GM12873 (cell line): Measurements from ENCODE around the gene EML3.

Experiments
- TF ChIP-seq, protein P1 (sequence below): IDR thresholded peaks from 2 replicates; pipeline ENCODE4 v1.5.1; 2012; ENCODE audit warnings: low read depth, mild to moderate bottlenecking, moderate library complexity, low read length, control low read depth; ENCODE audit not compliant: insufficient read depth; ENCODE audit errors: missing control alignments

EML3 gene

DNA sequence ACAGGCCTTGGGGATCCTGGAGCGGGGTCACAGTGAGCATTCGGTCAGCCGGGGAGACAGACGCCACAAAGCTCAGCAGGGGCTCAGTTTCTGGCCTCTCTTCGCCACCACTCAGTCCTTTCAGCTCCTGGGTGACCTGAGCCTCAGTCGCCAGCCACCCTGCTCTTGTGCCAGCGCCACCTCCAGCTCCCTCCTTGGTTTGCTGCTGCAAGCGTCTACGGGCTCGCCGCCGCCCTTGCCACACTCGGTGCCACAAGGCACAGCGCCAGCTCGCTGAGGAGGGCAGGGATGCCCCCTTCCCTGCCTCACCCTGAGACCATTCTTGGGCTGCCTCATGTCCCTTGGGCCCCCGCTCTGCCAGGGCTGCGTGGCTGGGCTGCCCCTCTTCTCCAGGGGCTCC, 37.4 kb downstream of the EML3 start:
- TF ChIP-seq, protein P1, sequence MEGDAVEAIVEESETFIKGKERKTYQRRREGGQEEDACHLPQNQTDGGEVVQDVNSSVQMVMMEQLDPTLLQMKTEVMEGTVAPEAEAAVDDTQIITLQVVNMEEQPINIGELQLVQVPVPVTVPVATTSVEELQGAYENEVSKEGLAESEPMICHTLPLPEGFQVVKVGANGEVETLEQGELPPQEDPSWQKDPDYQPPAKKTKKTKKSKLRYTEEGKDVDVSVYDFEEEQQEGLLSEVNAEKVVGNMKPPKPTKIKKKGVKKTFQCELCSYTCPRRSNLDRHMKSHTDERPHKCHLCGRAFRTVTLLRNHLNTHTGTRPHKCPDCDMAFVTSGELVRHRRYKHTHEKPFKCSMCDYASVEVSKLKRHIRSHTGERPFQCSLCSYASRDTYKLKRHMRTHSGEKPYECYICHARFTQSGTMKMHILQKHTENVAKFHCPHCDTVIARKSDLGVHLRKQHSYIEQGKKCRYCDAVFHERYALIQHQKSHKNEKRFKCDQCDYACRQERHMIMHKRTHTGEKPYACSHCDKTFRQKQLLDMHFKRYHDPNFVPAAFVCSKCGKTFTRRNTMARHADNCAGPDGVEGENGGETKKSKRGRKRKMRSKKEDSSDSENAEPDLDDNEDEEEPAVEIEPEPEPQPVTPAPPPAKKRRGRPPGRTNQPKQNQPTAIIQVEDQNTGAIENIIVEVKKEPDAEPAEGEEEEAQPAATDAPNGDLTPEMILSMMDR = no peak

DNA sequence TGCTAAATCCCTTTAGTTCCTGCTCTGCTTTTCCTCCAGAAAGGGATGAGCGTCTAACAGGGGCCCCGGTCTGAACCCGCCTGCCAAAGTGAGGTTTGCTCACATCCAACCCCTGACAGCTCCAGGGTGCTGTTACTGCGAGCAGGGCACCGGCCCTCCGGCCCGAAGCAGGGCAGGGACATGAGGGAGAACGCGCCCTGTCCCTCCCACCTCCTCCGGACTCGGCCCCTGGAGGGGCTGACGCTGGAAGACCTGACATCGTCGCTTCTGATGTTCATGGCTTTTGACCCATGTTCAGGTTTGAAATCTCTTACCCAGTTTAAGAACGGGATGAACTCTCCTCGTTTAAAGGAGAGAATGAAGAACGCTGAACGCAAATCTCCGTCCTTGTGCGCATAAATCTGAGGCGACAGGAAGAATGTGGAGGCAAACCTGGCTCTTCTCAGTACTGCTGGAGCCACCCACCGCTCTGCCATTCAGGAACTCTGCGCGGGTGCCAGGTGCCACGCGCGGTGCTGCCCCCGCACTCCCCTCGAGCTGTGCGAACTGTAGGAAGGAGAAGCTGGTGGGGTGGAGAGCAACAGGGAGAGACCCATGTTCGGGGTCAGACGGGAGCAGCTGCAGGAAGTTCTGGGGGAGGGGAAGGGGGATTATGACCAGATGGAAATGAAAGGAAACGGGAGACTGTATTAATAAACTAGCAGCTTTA, 38.1 kb downstream of the EML3 start:
- TF ChIP-seq, protein P1 = no peak

DNA sequence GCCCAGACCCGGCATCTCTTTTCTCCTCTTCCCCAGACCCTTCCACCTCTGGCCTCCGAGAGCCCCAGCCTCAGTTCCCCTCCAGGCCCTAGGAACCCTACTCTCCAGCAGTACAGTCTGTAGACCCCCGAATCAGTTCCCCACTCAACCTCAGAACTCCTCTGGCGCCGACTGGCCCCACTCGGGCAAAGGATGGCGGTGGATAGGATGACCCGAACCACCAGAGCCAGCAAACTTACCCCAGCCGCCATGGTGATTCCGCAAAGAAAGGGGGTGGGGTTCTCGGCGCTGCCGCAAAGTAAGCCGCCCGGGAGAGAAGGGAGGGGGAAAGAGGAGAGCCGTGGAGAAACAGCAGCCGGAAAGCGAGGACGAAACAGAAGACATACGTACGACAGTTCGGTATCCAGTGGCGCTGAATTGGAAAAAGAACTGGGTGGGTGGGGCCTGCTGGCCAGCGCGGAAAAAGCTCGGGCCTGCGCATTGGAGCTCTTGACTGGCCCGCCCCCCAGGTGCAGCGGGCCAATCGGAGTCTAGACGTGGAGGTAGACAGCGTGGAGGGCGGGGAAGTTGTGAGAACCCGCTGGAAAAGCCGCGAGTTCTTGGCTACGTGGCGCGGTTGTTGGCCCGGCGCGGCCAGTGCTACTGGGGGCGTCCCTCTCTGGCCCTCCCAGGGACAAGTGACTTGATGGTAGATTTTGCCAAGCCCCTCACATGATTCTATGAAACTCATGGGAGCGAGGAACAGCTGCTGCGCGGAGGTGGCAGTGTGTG, 38.8 kb downstream of the EML3 start, which contains the start of gene EEF1G:
TSS of gene EEF1G (minus strand) at position 300 of the 771 bp plus-strand sequence. CDS start at position 251, 49 bp downstream.
- TF ChIP-seq, protein P1 = no peak

DNA sequence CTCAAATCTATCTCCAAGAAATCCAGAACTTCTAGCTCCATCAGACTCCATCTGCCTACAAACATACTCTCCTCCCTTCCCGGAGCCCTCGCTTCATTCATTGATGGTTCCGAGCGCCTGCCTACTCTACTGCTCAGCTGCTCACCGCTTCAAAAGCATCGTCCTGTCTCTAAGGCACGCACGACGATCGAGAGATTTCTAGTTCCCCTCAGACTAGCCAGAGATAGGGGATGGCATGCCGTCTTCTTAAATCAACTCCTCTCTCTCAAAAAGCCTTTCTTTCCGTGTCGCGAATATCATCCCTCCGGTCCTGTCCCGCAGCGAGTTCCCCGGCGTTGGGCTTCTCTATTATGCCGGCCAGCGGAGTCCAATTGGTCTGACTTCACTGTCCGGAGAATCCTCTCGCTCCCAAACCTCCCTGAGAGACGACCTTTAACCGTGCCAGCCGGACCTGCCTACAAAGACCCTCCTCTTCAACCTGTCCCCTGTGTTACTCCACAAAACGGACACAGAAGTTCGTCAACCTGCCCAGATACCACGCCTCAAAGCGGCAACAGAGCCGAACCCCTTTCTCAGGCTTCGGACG, 39.5 kb downstream of the EML3 start:
- TF ChIP-seq, protein P1 = no peak

DNA sequence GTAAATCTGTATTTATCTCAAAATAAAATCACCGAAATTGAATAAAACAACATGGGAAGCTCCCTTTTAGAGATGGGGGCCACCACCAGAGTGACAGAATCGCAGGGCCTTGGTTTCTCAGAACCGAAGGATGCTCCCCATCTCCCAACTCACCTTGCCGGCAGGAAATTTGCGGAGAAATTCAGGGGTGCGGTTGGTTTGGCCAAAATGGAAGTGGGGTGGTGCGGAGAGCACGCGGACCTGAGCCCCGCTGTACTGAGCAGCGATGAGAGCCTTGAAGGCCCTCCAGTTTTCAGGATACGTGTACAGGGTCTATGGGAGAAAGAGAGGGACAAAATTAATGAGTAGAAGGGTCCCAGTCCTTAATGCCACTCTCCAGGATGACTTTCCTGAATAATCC, 40.1 kb downstream of the EML3 start:
- TF ChIP-seq, protein P1 = no peak

DNA sequence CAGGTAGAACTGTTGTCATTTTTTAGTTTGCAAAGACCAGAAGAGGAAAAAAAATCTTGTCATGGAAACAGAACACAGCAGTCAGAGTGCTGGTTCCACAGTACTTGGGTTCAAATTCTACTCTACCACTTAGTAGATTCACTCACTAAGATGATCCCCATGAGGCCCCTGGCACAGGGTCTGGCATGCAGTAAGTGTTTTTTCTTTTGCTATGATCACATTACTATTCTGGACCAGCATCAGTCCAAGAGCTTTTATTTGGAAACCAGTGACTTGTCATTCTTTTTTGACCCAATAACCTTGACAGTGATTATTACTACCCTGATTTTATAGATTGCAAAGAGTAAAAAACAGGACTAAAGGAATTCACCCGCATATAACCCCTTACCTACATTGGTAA, 43.0 kb downstream of the EML3 start:
- TF ChIP-seq, protein P1 = no peak

DNA sequence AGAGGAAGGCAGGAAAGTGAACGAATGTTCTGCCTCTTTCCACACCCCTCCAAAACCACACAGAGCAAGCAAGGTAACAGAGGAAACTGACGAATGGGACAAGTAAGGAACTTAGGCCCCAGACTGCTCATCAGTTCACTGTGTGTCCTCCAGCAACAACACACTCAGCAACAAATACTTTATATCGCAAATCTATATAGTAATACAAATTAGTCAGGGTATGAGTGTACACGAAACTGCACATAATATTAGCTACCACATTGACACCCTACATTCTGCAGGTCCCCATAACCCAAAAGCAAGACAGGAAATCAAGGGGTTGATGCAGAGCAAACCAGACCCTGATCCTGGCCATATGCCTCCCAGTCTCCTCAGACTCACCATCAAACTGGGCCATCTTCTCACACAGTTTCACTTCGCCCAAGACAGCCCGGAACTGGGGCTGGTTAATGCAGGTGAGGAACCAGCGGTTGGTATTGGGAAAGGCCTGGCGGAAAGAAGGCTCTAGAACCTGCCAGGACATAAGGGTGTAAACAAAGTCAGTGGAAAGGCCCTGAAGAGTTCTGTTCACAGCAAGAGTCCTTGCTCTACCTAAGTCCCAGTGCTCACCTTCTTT, 45.4 kb downstream of the EML3 start:
- TF ChIP-seq, protein P1 = no peak
